ES-I3 (cell line): ENCODE data around the gene TNRC18.
"Not testable (repeated sequence)": the region's sequence is repeated elsewhere in the genome, so short reads cannot be mapped to it uniquely, and the experiment has no call there.

Experiments used
- H3K36me3 ChIP-seq: 2 replicates; pipeline ENCODE4 v1.6.1; 2013; ENCODE audit warnings: mild to moderate bottlenecking, low read length, control low read depth, moderate library complexity; ENCODE audit not compliant: insufficient read depth
- H3K4me1 ChIP-seq: 2 replicates; pipeline ENCODE4 v1.6.1; 2013; ENCODE audit warnings: mild to moderate bottlenecking, control low read depth, low read length; ENCODE audit not compliant: insufficient read depth
- H3K9ac ChIP-seq: 2 replicates; pipeline ENCODE4 v1.6.1; 2013; ENCODE audit warnings: low read depth, mild to moderate bottlenecking, low read length, moderate library complexity
- H3K9me3 ChIP-seq: 2 replicates; pipeline ENCODE4 v1.6.1; 2013; ENCODE audit warnings: mild to moderate bottlenecking, low read length, moderate library complexity; ENCODE audit not compliant: control insufficient read depth, insufficient read depth

Gene TNRC18

DNA sequence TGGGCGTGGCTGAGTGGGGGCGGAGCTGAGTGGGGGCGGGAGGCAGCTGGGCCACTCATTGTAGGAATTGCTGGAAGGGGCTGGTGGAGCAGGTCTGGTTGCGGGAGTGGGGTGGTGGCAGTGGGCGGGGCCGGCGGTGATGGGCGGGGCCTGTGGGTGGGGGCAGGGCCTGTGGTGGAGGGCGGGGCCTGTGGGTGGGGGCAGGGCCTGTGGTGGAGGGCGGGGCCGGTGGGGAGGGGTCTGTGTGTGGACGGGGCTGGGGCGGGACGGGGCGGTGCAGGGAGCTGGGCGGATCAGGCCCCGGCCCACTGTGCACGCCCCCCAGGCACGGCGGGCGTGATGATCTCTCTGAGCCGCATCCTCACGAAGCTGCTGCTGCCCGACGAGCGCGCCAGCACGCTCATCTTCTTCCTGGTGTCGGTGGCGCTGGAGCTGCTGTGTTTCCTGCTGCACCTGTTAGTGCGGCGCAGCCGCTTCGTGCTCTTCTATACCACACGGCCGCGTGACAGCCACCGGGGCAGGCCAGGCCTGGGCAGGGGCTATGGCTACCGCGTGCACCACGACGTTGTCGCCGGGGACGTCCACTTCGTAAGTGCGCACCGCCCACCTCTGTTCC is 126.9 kb downstream of the TNRC18 start:
- Histone ChIP-seq H3K4me1 (peaks cover 5% of the 10 kb centered on the region; the same call in 1 of the 2 replicates), H3K36me3 (no peaks in the 10 kb centered on the region), H3K9me3 (no peaks in the 10 kb centered on the region), H3K9ac (peak overlapping the region; percentile 14; the same call in 1 of the 2 replicates)

DNA sequence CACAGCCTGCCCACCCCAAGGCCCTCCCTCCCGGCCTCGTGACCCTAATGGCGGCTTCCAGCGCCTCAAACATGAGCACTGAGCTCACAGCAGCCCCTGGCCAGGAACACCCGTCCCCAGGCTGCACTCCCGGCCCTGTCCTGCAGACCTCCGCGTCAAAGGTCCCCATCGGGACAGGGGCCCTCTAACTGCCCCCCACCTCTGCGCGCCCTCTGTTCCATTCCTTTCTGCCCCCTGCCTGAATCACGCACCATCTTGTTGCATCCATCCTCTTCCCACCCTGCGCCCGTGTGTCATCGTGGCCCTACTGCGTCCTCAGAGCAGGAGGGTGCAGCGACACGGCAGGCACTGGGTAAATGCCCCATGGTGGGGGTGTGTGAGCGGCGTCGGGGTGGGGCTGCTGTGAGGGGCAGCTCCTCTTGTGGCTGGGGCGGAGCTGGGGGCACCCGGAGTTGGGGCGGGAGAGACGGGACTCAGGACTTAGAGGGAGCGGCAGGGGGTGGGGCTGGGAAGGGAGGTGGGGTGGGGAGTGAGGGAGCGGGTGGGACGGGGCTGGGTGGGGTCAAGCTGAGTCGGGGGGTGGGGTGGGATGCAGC is 127.5 kb downstream of the TNRC18 start:
- H3K4me1 ChIP-seq: peaks cover 5% of the 10 kb centered on the region; the same call in 1 of the 2 replicates
- no peaks in the 10 kb centered on the region for H3K9me3 ChIP-seq
- H3K36me3 ChIP-seq: no peaks in the 10 kb centered on the region
- peak overlapping the region; percentile 70 for H3K9ac ChIP-seq

DNA sequence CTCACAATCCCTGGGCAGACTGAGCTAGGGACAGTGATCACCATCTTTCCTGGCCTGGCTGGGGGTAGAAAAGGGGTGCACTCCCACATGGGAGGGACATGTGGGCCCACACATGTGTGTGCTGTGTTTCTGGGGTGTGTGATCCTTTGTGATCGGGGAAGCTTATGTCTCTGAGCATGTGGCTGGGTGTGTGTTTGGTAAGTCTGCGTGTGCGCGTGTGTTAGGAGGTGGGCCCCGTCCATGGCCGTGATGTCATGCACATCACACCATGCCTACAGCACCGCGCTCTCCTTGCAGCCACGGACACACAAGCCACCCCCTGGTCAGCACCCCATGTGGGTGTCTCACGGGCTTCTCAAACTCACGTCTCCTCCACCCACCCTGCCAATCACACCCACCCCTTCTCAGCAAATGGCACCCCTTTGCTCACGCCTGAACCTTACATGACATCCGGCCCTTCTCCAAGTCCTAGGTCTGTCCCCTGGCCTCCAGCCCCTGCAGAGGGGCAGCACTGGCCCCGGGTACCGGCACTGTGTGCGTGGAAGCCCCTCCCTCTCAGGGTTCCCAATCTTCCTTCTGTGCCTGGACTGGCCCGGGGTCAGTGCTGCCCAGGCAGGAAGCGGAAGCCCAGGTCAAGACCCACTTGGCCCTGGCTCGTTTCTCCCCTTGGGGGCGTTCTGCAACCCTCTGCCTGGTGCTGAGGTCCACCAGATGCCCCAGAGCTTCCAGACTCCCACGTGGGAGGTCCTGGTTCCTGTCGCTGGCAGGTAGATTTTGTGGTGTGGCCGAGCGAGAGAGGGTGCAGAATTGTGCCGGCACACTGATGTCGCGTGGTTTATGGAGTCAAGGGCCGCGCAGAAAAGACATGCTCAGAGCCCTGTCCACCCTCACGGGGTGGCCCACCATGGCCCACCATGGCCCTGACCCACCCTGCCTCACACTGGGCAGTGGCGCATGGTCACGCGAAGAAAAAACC is 128.3 kb downstream of the TNRC18 start:
- Histone ChIP-seq H3K36me3 (no peaks in the 10 kb centered on the region), H3K4me1 (peaks cover 5% of the 10 kb centered on the region; the same call in 1 of the 2 replicates), H3K9me3 (no peaks in the 10 kb centered on the region), H3K9ac (peak overlapping the region; percentile 70)

DNA sequence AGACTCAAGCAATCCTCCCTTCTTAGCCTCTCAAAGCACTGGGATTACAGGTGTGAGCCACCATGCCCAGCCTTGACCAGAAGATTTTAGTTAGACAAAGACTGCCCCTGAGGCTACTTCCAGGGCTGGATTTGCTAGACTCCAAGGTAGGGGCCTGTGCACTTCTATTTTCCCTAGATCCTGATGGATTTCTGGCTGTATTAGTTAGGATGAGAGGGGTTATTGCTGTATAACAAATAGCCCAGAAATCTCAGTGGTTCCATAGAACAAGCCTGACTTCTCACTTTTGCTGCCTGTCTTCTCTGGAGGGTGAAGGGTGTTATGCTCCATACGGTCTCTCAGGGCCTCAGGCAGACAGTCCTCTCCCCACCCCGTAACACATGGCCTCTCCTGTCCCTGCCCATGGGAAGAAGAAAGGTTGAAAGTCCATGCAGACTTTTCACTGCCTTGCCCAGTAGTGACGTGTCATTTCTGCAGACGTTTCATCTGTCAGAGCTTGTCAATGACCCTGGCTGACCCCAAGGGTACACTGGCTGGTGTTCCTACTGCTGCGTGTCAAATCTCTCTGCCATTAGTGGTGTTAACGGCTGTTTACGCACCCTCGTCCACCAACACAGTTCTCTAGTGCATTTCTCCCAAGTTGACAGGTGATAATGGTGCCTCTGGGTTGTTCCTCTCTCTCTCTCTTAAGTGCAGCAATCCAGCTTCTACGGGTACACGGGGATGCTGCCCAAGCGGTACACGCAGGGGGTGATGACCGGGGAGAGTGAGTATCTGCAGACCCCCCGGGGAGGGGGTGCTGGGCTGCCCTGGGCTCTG is 129.3 kb downstream of the TNRC18 start:
- Histone ChIP-seq H3K9me3 (no peaks in the 10 kb centered on the region), H3K36me3 (no peaks in the 10 kb centered on the region), H3K4me1 (peaks cover 5% of the 10 kb centered on the region; the same call in 1 of the 2 replicates), H3K9ac (no peak overlapping the region)

DNA sequence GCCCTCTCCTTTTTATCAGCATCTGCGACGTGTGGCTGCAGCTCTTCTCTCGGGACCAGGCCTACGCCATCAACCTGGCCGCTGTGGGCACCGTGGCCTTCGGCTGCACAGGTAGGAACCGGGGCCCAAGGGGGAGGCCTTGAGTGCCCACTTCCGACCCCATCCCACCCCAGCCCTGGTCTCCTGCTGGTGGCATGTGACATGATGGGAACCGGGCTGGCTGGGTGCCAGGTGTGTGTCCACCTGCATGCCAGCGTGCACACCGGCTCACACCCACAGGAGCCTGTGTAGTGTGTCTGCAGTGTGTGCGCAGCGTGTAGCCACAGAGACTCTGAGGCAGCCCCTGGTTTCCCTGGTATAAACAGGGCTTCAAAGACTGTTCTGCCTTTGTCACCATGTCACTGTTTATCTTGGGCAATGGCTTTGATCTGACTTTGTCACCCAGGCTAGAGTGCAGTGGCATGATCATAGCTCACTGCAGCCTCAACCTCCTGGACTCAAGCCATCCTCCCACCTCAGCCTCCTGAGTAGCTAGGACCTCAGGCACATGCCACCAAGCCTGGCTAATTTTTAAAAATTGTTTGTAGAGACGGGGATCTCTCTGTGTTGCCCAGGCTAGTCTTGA is 131.8 kb downstream of the TNRC18 start:
- H3K9ac ChIP-seq, H3K36me3 ChIP-seq, H3K9me3 ChIP-seq, H3K4me1 ChIP-seq: not testable (repeated sequence)

GRCh38 chr7:5291301-5291700 is 132.3 kb downstream of the TNRC18 start:
- H3K36me3 ChIP-seq: no peaks in the 10 kb centered on the region
- peaks cover 5% of the 10 kb centered on the region; the same call in 1 of the 2 replicates for H3K4me1 ChIP-seq
- H3K9me3 ChIP-seq: no peaks in the 10 kb centered on the region
- no peak overlapping the region for H3K9ac ChIP-seq

- Histone ChIP-seq H3K4me1 (no peaks in the 10 kb centered on the region), H3K9me3 (no peaks in the 10 kb centered on the region), H3K36me3 (no peaks in the 10 kb centered on the region), H3K9ac (no peak overlapping the region)
These were observed 134.3 kb downstream of the TNRC18 start for GRCh38 chr7:5289355-5289754.

DNA sequence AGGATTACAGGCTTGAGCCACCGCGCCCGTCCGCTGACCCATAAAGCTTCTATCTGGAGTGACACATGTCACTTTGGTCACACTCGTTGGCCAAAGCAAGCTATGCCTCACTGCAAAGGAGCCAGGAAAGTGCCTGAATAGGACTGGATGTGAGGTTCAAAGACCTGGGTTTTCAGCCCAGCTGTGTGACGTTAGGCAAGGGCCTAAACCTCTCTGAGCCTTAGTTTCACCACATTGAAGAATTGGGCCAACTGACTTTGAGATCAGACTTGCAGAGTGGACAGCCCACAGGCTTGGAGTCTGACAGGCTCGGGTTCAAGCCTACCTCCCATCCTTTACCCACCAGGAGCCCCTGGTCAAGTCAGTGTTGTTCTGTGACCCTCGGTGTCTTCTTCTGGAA is 135.1 kb downstream of the TNRC18 start:
- H3K9ac ChIP-seq, H3K4me1 ChIP-seq, H3K9me3 ChIP-seq, H3K36me3 ChIP-seq: not testable (repeated sequence)

- Histone ChIP-seq H3K9me3 (no peaks in the 10 kb centered on the region), H3K4me1 (no peaks in the 10 kb centered on the region), H3K36me3 (no peaks in the 10 kb centered on the region), H3K9ac (no peak overlapping the region)
These were observed 135.8 kb downstream of the TNRC18 start for GRCh38 chr7:5287802-5288201.

- not testable (repeated sequence) for H3K36me3 ChIP-seq, H3K9me3 ChIP-seq, H3K9ac ChIP-seq, H3K4me1 ChIP-seq
These were observed 136.3 kb downstream of the TNRC18 start for GRCh38 chr7:5287373-5287772.

DNA sequence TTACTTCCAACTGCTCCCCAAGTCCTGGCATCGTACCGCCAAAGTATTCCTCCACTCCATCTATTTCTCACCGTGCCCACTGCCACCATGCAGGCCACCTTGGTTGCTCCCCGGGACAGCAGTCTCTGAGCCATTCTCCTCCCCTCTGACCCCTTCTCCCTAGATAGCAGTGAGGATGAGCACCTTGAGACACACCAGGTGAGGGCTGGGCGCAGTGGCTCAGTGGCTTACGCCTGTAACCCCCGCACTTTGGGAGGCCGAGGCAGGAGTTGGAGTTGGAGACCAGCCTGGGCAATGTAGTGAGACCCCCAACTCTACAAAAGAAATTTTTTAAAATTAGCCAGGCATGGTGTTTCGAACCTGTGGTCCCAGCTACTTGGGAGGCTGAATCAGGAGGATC is 136.7 kb downstream of the TNRC18 start:
- Histone ChIP-seq H3K9me3 (no peaks in the 10 kb centered on the region), H3K4me1 (no peaks in the 10 kb centered on the region), H3K9ac (no peak overlapping the region), H3K36me3 (no peaks in the 10 kb centered on the region)

DNA sequence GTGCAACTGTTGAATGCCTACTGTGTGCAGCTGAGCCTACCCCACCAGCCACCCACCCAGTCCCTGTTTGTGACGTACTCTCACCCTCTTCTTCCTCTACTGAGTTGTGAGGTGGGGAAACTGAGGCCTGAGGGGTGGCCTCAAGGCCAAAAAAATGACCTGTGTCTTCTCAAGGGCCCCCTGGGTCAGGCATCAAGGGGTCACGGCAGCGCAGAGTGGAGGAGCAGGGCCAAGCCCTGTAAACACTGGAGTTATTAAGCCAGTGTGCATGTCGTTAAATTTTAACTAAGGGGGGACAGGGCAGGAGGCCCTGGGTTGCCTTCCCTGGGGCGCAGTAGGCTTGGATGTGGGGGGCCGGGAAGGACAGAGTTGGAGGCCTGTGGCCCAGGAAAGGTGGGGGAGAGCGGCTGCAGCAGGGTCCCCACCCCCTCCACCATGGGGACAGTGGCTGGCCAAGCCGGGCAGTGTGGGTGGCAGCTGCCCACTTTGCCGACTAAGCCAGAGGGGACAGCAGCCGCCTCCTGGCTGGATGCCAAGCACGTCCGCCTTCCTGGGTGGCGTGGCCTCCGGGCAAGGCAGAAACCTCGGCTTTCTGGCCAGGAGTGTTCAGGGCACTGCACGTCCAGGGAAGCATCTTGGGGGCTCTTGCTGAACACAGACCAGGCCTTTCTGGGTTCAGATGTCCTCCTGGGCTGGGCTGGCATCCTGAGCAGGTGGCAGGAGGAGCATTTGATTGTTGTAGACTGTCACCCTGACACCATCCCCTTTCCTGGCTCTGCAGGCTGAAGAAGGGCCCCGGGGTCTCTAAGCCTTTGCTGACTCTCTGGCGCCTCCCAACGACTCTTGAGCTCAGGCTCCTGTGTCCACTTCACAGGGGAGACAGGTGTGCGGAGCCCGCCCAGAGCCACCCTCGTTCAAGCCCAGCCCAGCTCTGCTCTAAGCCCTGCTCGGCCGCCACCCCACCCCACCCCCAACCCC is 139.0 kb downstream of the TNRC18 start:
- no peak overlapping the region for H3K9ac ChIP-seq

More for the DNA sequence above, 139.0 kb downstream of the TNRC18 start:
- no peaks in the 10 kb centered on the region for H3K36me3 ChIP-seq
- no peaks in the 10 kb centered on the region for H3K4me1 ChIP-seq
- H3K9me3 ChIP-seq: no peaks in the 10 kb centered on the region
